Measurements from ENCODE around the gene MED13L. TPM values are rescaled to one million over a fixed set of nuclear protein-coding genes. Genes with fewer than 3 reads are reported as not detected.

The MED13L gene
- polyA plus RNA-seq, 1 of the 3 experiments (the other 2 are of a cell fraction) = 17.1 TPM

GRCh38 chr12:116015525-116015924 lies 262.0 kb downstream of the MED13L start:
- H3K79me2 ChIP-seq (ENCODE audit: insufficient read depth) = peaks cover 64% of the 10 kb centered on the region
- H3K9ac ChIP-seq = no peak overlapping the region
- POLR2A ChIA-PET = no interaction called here
- no peak overlapping the region for H3K27ac ChIP-seq (ENCODE audit: low read depth in 2 of 2, low read length in 1 of 2)
- H3K4me2 ChIP-seq = no peak overlapping the region
- no peak overlapping the region for H3K4me3 ChIP-seq (ENCODE audit: low read depth in 2 of 2, low read length in 1 of 2)
- H3K9me3 ChIP-seq = no peaks in the 10 kb centered on the region
- peak; percentile 15 for DNase-seq
- TF ChIP-seq REST (IDR thresholded peaks at IDR 0.05; ENCODE audit: low read depth, low read length) (no peak), IRF3 (IDR thresholded peaks at IDR 0.05; ENCODE audit: low read depth, low read length) (no peak), NRF1 (IDR thresholded peaks at IDR 0.05; ENCODE audit: low read depth, low read length) (no peak), TCF12 (IDR thresholded peaks at IDR 0.05) (no peak), YY1 (IDR thresholded peaks at IDR 0.05; ENCODE audit: low read depth) (no peak), ZBTB33 (IDR thresholded peaks at IDR 0.05; ENCODE audit: borderline replicate concordance, low read depth) (no peak), JUND (IDR thresholded peaks at IDR 0.05) (no peak), SMC3 (IDR thresholded peaks at IDR 0.05; ENCODE audit: low read depth, low read length) (peak; percentile 62), CHD2 (IDR thresholded peaks at IDR 0.05; ENCODE audit: low read length, partially characterized antibody) (no peak), NFIC (IDR thresholded peaks at IDR 0.05; ENCODE audit: borderline replicate concordance) (no peak), RFX5 (IDR thresholded peaks at IDR 0.05; ENCODE audit: low read length) (no peak), RAD21 (IDR thresholded peaks at IDR 0.05; ENCODE audit: low read length) (peak; percentile 83)
- TF ChIP-seq, protein P1, sequence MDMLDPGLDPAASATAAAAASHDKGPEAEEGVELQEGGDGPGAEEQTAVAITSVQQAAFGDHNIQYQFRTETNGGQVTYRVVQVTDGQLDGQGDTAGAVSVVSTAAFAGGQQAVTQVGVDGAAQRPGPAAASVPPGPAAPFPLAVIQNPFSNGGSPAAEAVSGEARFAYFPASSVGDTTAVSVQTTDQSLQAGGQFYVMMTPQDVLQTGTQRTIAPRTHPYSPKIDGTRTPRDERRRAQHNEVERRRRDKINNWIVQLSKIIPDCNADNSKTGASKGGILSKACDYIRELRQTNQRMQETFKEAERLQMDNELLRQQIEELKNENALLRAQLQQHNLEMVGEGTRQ (IDR thresholded peaks at IDR 0.05; ENCODE audit: borderline replicate concordance, low read depth, low read length) = no peak
- TF ChIP-seq, protein P2, sequence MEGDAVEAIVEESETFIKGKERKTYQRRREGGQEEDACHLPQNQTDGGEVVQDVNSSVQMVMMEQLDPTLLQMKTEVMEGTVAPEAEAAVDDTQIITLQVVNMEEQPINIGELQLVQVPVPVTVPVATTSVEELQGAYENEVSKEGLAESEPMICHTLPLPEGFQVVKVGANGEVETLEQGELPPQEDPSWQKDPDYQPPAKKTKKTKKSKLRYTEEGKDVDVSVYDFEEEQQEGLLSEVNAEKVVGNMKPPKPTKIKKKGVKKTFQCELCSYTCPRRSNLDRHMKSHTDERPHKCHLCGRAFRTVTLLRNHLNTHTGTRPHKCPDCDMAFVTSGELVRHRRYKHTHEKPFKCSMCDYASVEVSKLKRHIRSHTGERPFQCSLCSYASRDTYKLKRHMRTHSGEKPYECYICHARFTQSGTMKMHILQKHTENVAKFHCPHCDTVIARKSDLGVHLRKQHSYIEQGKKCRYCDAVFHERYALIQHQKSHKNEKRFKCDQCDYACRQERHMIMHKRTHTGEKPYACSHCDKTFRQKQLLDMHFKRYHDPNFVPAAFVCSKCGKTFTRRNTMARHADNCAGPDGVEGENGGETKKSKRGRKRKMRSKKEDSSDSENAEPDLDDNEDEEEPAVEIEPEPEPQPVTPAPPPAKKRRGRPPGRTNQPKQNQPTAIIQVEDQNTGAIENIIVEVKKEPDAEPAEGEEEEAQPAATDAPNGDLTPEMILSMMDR (IDR thresholded peaks at IDR 0.05) = peak; percentile 70
- no peaks in the 10 kb centered on the region for H3K9me2 ChIP-seq
- no peak overlapping the region for H2AFZ ChIP-seq (ENCODE audit: low read depth)
- CTCF ChIA-PET = interaction anchor here (0.6 to 2.2 kb wide), 22 partner anchors 17 to 694 kb away, joined by 3 to 13 read pairs (median 3); no protein-coding TSS in a partner anchor
- peaks cover 14% of the 10 kb centered on the region for H3F3A ChIP-seq (replicated peaks; ENCODE audit: insufficient read depth)
- H3K36me3 ChIP-seq (replicated peaks in 1 of 2; ENCODE audit: control insufficient read depth in 1 of 2, insufficient read depth in 2 of 2, low read length in 1 of 2) = peaks cover 62 to 79% of the 10 kb centered on the region in 2 experiments
- no peaks in the 10 kb centered on the region; a peak in 1 of 4 replicates for H3K4me1 ChIP-seq (ENCODE audit: control insufficient read depth in 1 of 2, insufficient read depth in 2 of 2, low read depth in 1 of 2, low read length in 1 of 2)
- no peaks in the 10 kb centered on the region for H3K27me3 ChIP-seq (ENCODE audit: insufficient read depth)
- WGBS (ENCODE audit: low lambda C conversion rate) = 88% methylated on average over 1 of the region's 1 CpG
- no peaks in the 10 kb centered on the region for H4K20me1 ChIP-seq (ENCODE audit: insufficient read depth)

Measured in SK-N-SH (cell line).